WTC11 (cell line): ENCODE results near the gene TCAIM. TPM values are rescaled to one million over a fixed set of nuclear protein-coding genes. Genes with fewer than 3 reads are reported as not detected.

Experiments used
- ATAC-seq: fragments of 200-7000 bp; cut with Tn5 transposase; 2 replicates; pipeline ENCODE4 v1.10.0; 2021; ENCODE audit warnings: mild to moderate bottlenecking, moderate library complexity
- CTCF ChIA-PET: fragments of 300-600 bp; sonication (Branson Sonifier 250); formaldehyde crosslinking; loops from one replicate; lab custom pipeline; 2021; ENCODE audit warnings: antibody characterized with exemption; lab: Charles Lee
- POLR2A ChIA-PET: fragments of 350-600 bp; sonication (Branson Sonifier 250); formaldehyde crosslinking; loops from one replicate; lab custom pipeline; 2021; ENCODE audit warnings: antibody characterized with exemption; lab: Charles Lee
- DNase-seq: peaks from one replicate; pipeline ENCODE4 v3.0.0; 2021; ENCODE audit warnings: low spot score
- H3K27ac Mint-ChIP-seq: 2 replicates; pipeline ENCODE4 v1.8.0; 2021; ENCODE audit warnings: mixed read lengths
- H3K27me3 Mint-ChIP-seq: 2 replicates; pipeline ENCODE4 v1.8.0; 2021; ENCODE audit warnings: low read depth, mild to moderate bottlenecking, moderate library complexity, mixed read lengths
- H3K36me3 Mint-ChIP-seq: 2 replicates; pipeline ENCODE4 v1.8.0; 2021; ENCODE audit warnings: mixed read lengths
- H3K4me1 Mint-ChIP-seq: 2 replicates; pipeline ENCODE4 v1.8.0; 2022; ENCODE audit warnings: mixed read lengths
- H3K4me3 Mint-ChIP-seq: 2 replicates; pipeline ENCODE4 v1.8.0; 2021; ENCODE audit warnings: mild to moderate bottlenecking, moderate library complexity, mixed read lengths
- H3K9me3 Mint-ChIP-seq: 2 replicates; pipeline ENCODE4 v1.8.0; 2021; ENCODE audit warnings: mixed read lengths
- CREM ChIP-seq: sonication (generic); formaldehyde crosslinking; IDR thresholded peaks from 2 replicates; pipeline ENCODE4 v1.8.1; 2022; ENCODE audit warnings: mild to moderate bottlenecking, missing genetic modification reagents, moderate library complexity
- GABPB1 ChIP-seq: sonication (generic); formaldehyde crosslinking; IDR thresholded peaks from 2 replicates; pipeline ENCODE4 v1.8.1; 2023; ENCODE audit warnings: mild to moderate bottlenecking, missing genetic modification reagents
- NR2C2 ChIP-seq: sonication (generic); formaldehyde crosslinking; IDR thresholded peaks from 2 replicates; pipeline ENCODE4 v1.8.0; 2022; ENCODE audit warnings: mild to moderate bottlenecking, missing genetic modification reagents
- SMAD4 ChIP-seq: sonication (generic); formaldehyde crosslinking; IDR thresholded peaks from 2 replicates; pipeline ENCODE4 v1.8.0; 2022; ENCODE audit warnings: mild to moderate bottlenecking, missing genetic modification reagents
- SOX15 ChIP-seq: fragments of 250-450 bp; sonication (Bioruptor Pico); IDR thresholded peaks from 2 replicates; pipeline ENCODE4 v1.9.0; 2021; ENCODE audit warnings: mild to moderate bottlenecking
- SP1 ChIP-seq: sonication (generic); formaldehyde crosslinking; conservative IDR thresholded peaks from 2 replicates; pipeline ENCODE4 v1.8.1; 2022; ENCODE audit warnings: missing genetic modification reagents
- TCF7 ChIP-seq: sonication (generic); formaldehyde crosslinking; IDR thresholded peaks from 2 replicates; pipeline ENCODE4 v1.8.0; 2022; ENCODE audit warnings: mild to moderate bottlenecking, low read depth, missing genetic modification reagents, moderate library complexity
- ZNF423 ChIP-seq: fragments of 250-450 bp; sonication (Bioruptor Pico); IDR thresholded peaks from 2 replicates; pipeline ENCODE4 v2.1.2; 2022; ENCODE audit warnings: mild to moderate bottlenecking, moderate library complexity
- ZNF671 ChIP-seq: fragments of 250-450 bp; sonication (Bioruptor Pico); IDR thresholded peaks from 2 replicates; pipeline ENCODE4 v1.8.0; 2021; ENCODE audit warnings: mild to moderate bottlenecking
- total RNA-seq: library from RNA; stranded (reverse); gene quantifications from 3 replicates; pipeline ENCODE4 v1.2.3, GENCODE V29; 2021
- TF ChIP-seq, protein P1 (sequence below): sonication (generic); formaldehyde crosslinking; IDR thresholded peaks from 2 replicates; pipeline ENCODE4 v1.8.1; 2023; ENCODE audit warnings: mild to moderate bottlenecking, missing genetic modification reagents, borderline replicate concordance
- TF ChIP-seq, protein P2 (sequence below): fragments of 250-450 bp; sonication (Bioruptor Pico); IDR thresholded peaks from 2 replicates; pipeline ENCODE4 v1.8.0; 2021; ENCODE audit warnings: mild to moderate bottlenecking
- TF ChIP-seq, protein P3 (sequence below): sonication (generic); formaldehyde crosslinking; IDR thresholded peaks from 2 replicates; pipeline ENCODE4 v1.8.0; 2022; ENCODE audit warnings: mild to moderate bottlenecking, missing genetic modification reagents
- TF ChIP-seq, protein P4 (sequence below): sonication (generic); formaldehyde crosslinking; IDR thresholded peaks from 2 replicates; pipeline ENCODE4 v1.8.1; 2023; ENCODE audit warnings: mild to moderate bottlenecking, missing genetic modification reagents, moderate library complexity
- TF ChIP-seq, protein P5 (sequence below): sonication (generic); formaldehyde crosslinking; IDR thresholded peaks from 2 replicates; pipeline ENCODE4 v1.8.0; 2023; ENCODE audit warnings: mild to moderate bottlenecking, missing genetic modification reagents
- TF ChIP-seq, protein P6 (sequence below): sonication (generic); formaldehyde crosslinking; IDR thresholded peaks from 2 replicates; pipeline ENCODE4 v1.8.0; 2023; ENCODE audit warnings: missing genetic modification reagents
- TF ChIP-seq, protein P7 (sequence below): fragments of 250-450 bp; sonication (Bioruptor Pico); IDR thresholded peaks from 2 replicates; pipeline ENCODE4 v1.9.0; 2021; ENCODE audit warnings: mild to moderate bottlenecking
- TF ChIP-seq, protein P8 (sequence below): sonication (generic); formaldehyde crosslinking; IDR thresholded peaks from 2 replicates; pipeline ENCODE4 v1.8.1; 2023; ENCODE audit warnings: mild to moderate bottlenecking, moderate library complexity, missing genetic modification reagents

TCAIM gene
- total RNA-seq, 1 experiment from 2014 or later = 18.9 TPM

DNA sequence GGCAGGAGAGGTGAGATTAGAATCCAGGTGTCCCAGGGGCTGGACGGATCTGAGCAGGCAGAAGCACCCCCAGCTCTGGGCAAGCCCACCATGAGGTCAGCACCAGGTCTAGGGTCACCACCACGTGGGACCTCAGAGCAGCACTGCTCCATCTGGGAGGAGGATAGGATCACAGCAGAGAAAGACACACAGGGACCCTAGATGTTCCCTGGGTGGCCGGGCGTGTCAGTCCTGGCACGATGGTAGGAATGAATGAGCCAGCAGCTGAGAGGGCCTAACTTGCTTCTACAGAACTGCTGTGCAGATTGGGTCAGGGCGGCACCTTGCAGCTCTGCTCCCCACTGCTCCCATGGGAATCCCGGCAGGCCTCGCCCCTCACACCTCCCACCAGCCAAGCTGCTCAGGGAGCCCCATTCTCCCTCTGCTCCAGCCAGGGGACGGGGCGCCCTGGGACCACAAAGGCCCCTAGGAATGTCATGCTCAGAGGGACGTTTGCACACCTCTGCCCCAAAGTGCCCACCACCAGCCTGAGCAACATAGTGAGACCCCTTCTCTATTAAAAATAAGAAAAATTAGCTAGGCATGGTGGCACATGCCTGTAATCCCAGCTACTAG lies 72.6 kb downstream of the TCAIM start (continued):
- TF ChIP-seq, protein P1, sequence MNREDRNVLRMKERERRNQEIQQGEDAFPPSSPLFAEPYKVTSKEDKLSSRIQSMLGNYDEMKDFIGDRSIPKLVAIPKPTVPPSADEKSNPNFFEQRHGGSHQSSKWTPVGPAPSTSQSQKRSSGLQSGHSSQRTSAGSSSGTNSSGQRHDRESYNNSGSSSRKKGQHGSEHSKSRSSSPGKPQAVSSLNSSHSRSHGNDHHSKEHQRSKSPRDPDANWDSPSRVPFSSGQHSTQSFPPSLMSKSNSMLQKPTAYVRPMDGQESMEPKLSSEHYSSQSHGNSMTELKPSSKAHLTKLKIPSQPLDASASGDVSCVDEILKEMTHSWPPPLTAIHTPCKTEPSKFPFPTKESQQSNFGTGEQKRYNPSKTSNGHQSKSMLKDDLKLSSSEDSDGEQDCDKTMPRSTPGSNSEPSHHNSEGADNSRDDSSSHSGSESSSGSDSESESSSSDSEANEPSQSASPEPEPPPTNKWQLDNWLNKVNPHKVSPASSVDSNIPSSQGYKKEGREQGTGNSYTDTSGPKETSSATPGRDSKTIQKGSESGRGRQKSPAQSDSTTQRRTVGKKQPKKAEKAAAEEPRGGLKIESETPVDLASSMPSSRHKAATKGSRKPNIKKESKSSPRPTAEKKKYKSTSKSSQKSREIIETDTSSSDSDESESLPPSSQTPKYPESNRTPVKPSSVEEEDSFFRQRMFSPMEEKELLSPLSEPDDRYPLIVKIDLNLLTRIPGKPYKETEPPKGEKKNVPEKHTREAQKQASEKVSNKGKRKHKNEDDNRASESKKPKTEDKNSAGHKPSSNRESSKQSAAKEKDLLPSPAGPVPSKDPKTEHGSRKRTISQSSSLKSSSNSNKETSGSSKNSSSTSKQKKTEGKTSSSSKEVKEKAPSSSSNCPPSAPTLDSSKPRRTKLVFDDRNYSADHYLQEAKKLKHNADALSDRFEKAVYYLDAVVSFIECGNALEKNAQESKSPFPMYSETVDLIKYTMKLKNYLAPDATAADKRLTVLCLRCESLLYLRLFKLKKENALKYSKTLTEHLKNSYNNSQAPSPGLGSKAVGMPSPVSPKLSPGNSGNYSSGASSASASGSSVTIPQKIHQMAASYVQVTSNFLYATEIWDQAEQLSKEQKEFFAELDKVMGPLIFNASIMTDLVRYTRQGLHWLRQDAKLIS (CRISPR knock-in tag) = no peak
- TF ChIP-seq, protein P2, sequence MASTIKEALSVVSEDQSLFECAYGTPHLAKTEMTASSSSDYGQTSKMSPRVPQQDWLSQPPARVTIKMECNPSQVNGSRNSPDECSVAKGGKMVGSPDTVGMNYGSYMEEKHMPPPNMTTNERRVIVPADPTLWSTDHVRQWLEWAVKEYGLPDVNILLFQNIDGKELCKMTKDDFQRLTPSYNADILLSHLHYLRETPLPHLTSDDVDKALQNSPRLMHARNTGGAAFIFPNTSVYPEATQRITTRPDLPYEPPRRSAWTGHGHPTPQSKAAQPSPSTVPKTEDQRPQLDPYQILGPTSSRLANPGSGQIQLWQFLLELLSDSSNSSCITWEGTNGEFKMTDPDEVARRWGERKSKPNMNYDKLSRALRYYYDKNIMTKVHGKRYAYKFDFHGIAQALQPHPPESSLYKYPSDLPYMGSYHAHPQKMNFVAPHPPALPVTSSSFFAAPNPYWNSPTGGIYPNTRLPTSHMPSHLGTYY (CRISPR knock-in tag) = no peak
- no peak for TF ChIP-seq SOX15
- TF ChIP-seq, protein P3, sequence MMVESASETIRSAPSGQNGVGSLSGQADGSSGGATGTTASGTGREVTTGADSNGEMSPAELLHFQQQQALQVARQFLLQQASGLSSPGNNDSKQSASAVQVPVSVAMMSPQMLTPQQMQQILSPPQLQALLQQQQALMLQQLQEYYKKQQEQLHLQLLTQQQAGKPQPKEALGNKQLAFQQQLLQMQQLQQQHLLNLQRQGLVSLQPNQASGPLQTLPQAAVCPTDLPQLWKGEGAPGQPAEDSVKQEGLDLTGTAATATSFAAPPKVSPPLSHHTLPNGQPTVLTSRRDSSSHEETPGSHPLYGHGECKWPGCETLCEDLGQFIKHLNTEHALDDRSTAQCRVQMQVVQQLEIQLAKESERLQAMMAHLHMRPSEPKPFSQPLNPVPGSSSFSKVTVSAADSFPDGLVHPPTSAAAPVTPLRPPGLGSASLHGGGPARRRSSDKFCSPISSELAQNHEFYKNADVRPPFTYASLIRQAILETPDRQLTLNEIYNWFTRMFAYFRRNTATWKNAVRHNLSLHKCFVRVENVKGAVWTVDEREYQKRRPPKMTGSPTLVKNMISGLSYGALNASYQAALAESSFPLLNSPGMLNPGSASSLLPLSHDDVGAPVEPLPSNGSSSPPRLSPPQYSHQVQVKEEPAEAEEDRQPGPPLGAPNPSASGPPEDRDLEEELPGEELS (CRISPR knock-in tag) = no peak
- TF ChIP-seq NR2C2 (CRISPR knock-in tag) = no peak
- TF ChIP-seq ZNF671 (CRISPR knock-in tag) = no peak
- TF ChIP-seq SMAD4 (CRISPR knock-in tag) = no peak
- TF ChIP-seq SP1 (CRISPR knock-in tag) = no peak
- TF ChIP-seq, protein P4, sequence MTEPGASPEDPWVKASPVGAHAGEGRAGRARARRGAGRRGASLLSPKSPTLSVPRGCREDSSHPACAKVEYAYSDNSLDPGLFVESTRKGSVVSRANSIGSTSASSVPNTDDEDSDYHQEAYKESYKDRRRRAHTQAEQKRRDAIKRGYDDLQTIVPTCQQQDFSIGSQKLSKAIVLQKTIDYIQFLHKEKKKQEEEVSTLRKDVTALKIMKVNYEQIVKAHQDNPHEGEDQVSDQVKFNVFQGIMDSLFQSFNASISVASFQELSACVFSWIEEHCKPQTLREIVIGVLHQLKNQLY = no peak
- no peak for TF ChIP-seq TCF7 (CRISPR knock-in tag)
- TF ChIP-seq, protein P5, sequence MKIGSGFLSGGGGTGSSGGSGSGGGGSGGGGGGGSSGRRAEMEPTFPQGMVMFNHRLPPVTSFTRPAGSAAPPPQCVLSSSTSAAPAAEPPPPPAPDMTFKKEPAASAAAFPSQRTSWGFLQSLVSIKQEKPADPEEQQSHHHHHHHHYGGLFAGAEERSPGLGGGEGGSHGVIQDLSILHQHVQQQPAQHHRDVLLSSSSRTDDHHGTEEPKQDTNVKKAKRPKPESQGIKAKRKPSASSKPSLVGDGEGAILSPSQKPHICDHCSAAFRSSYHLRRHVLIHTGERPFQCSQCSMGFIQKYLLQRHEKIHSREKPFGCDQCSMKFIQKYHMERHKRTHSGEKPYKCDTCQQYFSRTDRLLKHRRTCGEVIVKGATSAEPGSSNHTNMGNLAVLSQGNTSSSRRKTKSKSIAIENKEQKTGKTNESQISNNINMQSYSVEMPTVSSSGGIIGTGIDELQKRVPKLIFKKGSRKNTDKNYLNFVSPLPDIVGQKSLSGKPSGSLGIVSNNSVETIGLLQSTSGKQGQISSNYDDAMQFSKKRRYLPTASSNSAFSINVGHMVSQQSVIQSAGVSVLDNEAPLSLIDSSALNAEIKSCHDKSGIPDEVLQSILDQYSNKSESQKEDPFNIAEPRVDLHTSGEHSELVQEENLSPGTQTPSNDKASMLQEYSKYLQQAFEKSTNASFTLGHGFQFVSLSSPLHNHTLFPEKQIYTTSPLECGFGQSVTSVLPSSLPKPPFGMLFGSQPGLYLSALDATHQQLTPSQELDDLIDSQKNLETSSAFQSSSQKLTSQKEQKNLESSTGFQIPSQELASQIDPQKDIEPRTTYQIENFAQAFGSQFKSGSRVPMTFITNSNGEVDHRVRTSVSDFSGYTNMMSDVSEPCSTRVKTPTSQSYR (CRISPR knock-in tag) = no peak
- TF ChIP-seq, protein P6, sequence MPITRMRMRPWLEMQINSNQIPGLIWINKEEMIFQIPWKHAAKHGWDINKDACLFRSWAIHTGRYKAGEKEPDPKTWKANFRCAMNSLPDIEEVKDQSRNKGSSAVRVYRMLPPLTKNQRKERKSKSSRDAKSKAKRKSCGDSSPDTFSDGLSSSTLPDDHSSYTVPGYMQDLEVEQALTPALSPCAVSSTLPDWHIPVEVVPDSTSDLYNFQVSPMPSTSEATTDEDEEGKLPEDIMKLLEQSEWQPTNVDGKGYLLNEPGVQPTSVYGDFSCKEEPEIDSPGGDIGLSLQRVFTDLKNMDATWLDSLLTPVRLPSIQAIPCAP (CRISPR knock-in tag) = no peak

DNA sequence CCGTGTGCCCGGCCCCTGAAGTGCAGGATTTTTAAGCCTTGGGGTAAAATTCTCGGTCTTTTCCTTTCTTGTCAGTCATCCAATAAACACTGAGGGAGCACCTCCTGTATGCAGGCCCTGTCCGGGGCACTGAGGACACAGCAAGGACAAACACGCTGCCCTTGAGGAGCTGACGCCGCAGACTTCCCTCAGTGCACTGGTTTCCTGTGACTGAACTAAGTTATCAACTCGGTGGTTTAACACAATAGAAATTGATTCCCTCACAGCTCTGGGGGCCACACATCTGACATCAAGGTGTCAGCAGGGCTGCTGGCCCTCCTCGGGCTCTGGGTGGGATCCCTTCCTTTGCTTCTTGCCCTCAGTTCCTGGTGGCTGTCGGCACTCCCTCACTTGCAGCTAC lies 73.8 kb downstream of the TCAIM start:
- POLR2A ChIA-PET = no interaction called here
- Mint-ChIP-seq H3K9me3 (no peaks in the 10 kb centered on the region), H3K27ac (no peak overlapping the region), H3K36me3 (no peaks in the 10 kb centered on the region), H3K27me3 (no peaks in the 10 kb centered on the region; the same call in 1 of the 2 replicates), H3K4me1 (peaks cover 6% of the 10 kb centered on the region), H3K4me3 (no peak overlapping the region)
- CTCF ChIA-PET = no interaction called here
- ATAC-seq = no peak
- DNase-seq = no peak
- TF ChIP-seq CREM (CRISPR knock-in tag) (no peak), GABPB1 (no peak), SP1 (CRISPR knock-in tag) (no peak), SOX15 (no peak), ZNF423 (CRISPR knock-in tag) (no peak)
- TF ChIP-seq, protein P7, sequence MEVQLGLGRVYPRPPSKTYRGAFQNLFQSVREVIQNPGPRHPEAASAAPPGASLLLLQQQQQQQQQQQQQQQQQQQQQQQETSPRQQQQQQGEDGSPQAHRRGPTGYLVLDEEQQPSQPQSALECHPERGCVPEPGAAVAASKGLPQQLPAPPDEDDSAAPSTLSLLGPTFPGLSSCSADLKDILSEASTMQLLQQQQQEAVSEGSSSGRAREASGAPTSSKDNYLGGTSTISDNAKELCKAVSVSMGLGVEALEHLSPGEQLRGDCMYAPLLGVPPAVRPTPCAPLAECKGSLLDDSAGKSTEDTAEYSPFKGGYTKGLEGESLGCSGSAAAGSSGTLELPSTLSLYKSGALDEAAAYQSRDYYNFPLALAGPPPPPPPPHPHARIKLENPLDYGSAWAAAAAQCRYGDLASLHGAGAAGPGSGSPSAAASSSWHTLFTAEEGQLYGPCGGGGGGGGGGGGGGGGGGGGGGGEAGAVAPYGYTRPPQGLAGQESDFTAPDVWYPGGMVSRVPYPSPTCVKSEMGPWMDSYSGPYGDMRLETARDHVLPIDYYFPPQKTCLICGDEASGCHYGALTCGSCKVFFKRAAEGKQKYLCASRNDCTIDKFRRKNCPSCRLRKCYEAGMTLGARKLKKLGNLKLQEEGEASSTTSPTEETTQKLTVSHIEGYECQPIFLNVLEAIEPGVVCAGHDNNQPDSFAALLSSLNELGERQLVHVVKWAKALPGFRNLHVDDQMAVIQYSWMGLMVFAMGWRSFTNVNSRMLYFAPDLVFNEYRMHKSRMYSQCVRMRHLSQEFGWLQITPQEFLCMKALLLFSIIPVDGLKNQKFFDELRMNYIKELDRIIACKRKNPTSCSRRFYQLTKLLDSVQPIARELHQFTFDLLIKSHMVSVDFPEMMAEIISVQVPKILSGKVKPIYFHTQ (CRISPR knock-in tag) = no peak
- TF ChIP-seq, protein P8, sequence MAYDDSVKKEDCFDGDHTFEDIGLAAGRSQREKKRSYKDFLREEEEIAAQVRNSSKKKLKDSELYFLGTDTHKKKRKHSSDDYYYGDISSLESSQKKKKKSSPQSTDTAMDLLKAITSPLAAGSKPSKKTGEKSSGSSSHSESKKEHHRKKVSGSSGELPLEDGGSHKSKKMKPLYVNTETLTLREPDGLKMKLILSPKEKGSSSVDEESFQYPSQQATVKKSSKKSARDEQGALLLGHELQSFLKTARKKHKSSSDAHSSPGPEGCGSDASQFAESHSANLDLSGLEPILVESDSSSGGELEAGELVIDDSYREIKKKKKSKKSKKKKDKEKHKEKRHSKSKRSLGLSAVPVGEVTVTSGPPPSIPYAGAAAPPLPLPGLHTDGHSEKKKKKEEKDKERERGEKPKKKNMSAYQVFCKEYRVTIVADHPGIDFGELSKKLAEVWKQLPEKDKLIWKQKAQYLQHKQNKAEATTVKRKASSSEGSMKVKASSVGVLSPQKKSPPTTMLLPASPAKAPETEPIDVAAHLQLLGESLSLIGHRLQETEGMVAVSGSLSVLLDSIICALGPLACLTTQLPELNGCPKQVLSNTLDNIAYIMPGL (CRISPR knock-in tag) = no peak
